Bronchial epithelial cell (primary cell): Measurements from ENCODE around the gene SLC39A6. TPM values are rescaled to one million over a fixed set of nuclear protein-coding genes. Genes with fewer than 3 reads are reported as not detected.
"Not testable (repeated sequence)": the region's sequence is repeated elsewhere in the genome, so short reads cannot be mapped to it uniquely, and the experiment has no call there.

Experiments used
- DNase-seq: peaks from one replicate; pipeline ENCODE4 v3.0.0-alpha.2; 2010; ENCODE audit warnings: low read depth
- FAIRE-seq: peaks from 2 replicates; lab custom pipeline; 2011; peaks lifted over from hg19 to GRCh38; lab: Jason Lieb, UNC
- H3K27me3 ChIP-seq: 2 replicates; pipeline ENCODE4 v1.5.1; 2011; ENCODE audit warnings: low read length; ENCODE audit not compliant: control insufficient read depth, insufficient read depth
- H3K36me3 ChIP-seq: 2 replicates; pipeline ENCODE4 v1.5.1; 2011; ENCODE audit warnings: low read length; ENCODE audit not compliant: control insufficient read depth, insufficient read depth
- H3K4me3 ChIP-seq: 2 replicates; pipeline ENCODE4 v1.5.1; 2011; ENCODE audit warnings: mild to moderate bottlenecking, low read depth, low read length, control low read depth
- CTCF ChIP-seq: IDR thresholded peaks from 2 replicates; pipeline ENCODE4 v1.5.1; 2011; ENCODE audit warnings: mild to moderate bottlenecking, moderate library complexity, low read length, control low read depth, inconsistent platforms; ENCODE audit not compliant: insufficient read depth, severe bottlenecking
- total RNA-seq: library from RNA; depleted of rRNA; stranded (reverse); fragments of >200 nt; gene quantifications from 2 replicates; pipeline ENCODE4 v1.2.1, GENCODE V29; 2014

The SLC39A6 gene
- total RNA-seq, 1 donor from 2014 or later: 152 TPM

GRCh38 chr18:36169938-36170337 lies 40.8 kb upstream of the SLC39A6 start:
- Histone ChIP-seq H3K36me3 (peaks cover 12% of the 10 kb centered on the region), H3K27me3 (no peaks in the 10 kb centered on the region), H3K4me3 (no peak overlapping the region)
- FAIRE-seq: no peak
- no peak for DNase-seq
- TF ChIP-seq CTCF: no peak

DNA sequence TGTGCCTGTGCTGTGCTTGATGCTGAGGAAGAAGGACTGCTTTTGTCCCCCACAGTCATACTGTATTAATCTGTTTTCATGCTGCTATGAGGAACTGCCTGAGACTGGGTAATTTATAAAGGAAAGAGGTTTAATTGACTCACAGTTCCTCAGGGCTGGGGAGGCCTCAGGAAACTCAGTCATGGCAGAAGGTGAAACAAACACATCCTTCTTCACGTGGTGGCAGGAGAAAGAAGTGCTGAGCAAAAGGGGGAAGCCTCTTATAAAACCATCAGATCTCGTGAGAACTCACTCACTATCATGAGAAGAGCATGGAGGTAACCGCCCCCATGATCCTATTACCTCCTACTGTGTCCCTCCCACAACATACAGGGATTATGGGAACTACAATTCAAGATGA lies 39.2 kb upstream of the SLC39A6 start:
- FAIRE-seq, H3K27me3 ChIP-seq: not testable (repeated sequence)

DNA sequence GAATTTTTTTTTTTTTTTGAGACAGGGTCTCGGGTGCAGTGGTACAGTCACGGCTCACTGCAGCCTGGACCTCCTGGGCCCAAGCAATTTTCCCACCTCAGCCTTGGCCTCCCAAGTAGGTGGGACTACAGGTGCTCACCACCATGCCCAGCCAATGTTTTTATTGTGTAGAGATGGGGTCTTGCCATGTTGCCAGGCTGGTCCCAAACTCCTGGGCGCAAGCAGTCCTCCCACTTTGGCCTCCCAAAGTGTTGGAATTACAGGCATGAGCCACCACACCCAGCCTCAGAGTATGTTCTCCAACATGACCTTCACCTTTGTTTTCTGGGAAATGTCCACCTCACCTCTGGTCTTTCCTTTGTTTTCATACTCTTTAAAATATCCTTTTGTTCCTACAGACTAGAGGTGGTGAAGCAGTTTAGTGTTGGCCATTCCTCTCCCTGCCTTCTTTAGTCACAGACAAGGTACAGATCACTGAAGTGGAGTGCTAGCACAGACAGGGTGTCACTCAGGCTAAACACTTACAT lies 38.6 kb upstream of the SLC39A6 start:
- H3K4me3 ChIP-seq: no peak overlapping the region
- no peak for FAIRE-seq
- no peak for DNase-seq
- H3K27me3 ChIP-seq: no peaks in the 10 kb centered on the region
- H3K36me3 ChIP-seq: peaks cover 7% of the 10 kb centered on the region
- TF ChIP-seq CTCF: no peak

More for the DNA sequence above, 39.2 kb upstream of the SLC39A6 start:
- not testable (repeated sequence) for DNase-seq, H3K4me3 ChIP-seq, H3K36me3 ChIP-seq

DNA sequence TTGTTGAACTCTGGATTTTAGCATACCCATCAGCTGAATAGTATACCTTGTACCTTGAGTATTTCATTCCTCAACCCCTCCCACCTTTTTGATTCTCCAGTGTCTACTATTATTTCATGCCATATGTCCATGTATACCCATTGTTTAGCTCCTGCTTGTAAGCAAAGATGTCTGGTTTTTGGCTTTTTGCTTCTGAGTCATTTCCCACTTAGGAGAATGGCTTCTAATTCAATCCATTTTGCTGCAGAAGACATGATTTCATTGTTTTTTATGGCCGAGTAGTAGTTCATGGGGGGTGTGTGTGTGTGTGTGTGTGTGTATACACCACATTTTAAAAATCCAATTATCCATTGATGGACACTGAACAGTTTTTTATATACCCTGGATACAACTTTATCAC lies 33.8 kb upstream of the SLC39A6 start:
- H3K36me3 ChIP-seq: peaks cover under 1% of the 10 kb centered on the region
- FAIRE-seq (no peak), DNase-seq (no peak)
- no peaks in the 10 kb centered on the region for H3K27me3 ChIP-seq
- TF ChIP-seq CTCF: no peak
- H3K4me3 ChIP-seq: no peak overlapping the region

DNA sequence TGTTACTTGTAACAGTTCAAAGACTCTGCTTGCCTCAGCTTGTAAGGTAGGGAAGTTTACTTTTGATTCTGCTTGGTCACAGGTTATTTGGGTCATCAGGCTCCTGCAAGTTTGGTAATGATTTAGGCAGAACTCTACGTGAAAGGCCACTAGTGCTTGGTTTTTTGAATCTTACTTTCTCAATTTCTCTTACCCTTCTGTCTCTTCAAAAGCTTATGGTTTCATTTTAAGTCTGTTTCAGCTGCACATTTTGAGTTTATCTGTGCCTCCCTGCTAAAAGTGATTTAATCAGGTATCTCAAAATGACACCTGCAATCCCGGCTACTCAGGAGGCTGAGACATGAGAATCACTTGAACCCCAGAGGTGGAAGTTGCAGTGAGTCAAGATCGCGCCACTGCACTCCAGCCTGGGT lies 31.8 kb upstream of the SLC39A6 start:
- TF ChIP-seq CTCF: no peak
- DNase-seq (peak; percentile 74), FAIRE-seq (no peak)
- Histone ChIP-seq H3K36me3 (peaks cover 2% of the 10 kb centered on the region), H3K27me3 (no peaks in the 10 kb centered on the region), H3K4me3 (no peak overlapping the region)

DNA sequence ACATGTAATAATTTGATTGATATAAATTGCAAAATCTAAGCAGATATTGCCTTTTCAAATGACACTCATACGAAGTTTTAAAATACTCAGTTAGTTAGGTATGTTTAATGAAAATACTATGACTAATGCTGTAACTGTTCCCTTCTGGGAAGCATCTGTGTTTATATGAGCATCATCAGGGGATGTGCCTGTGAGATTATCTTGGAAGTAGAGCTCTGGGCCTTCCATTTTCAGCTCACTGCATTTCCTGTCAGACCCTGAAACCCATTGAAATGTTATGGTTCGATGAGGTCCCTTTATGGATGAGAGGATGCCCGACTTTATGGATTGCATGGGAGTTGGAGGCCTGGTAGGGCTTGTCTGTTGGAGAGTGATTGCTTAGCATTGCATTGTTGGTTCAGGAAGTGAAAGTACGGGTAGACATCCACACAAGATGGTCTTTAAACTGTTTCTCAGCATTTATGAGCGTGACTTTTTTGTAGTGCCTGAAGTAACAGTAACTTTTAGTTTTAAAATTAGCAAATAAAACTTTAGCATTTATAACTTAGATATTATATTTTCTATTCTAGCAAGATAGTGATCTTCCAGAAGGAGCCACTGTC lies 29.2 kb upstream of the SLC39A6 start:
- peaks cover 9% of the 10 kb centered on the region for H3K36me3 ChIP-seq
- DNase-seq: no peak
- no peak overlapping the region for H3K4me3 ChIP-seq
- no peak for FAIRE-seq
- no peak for TF ChIP-seq CTCF
- no peaks in the 10 kb centered on the region for H3K27me3 ChIP-seq
